IMR-90 (cell line): ENCODE data around the gene CELF6. TPM values are rescaled to one million over a fixed set of nuclear protein-coding genes. Genes with fewer than 3 reads are reported as not detected.

Source experiments
- ATAC-seq: fragments of 200-7000 bp; cut with Tn5 transposase; 2 replicates; pipeline ENCODE4 v1.9.1; 2020; ENCODE audit warnings: low read depth, mild to moderate bottlenecking, moderate library complexity
- BruUV-seq: library from RNA; stranded (reverse); fragments of 400-500 nt; replicated peaks from 2 replicates; lab custom pipeline; 2021; lab: Mats Ljungman, UMichigan
- CTCF ChIA-PET: fragments of 300-600 bp; formaldehyde crosslinking; extraction: SDS; loops from one replicate; lab custom pipeline; 2021; ENCODE audit warnings: antibody characterized with exemption; lab: Yijun Ruan, JAX
- POLR2A ChIA-PET: fragments of 300-600 bp; sonication (Branson Sonifier 250); formaldehyde crosslinking; loops from one replicate; lab custom pipeline; 2022; ENCODE audit warnings: antibody characterized with exemption; ENCODE audit not compliant: unreplicated experiment; lab: Charles Lee
- DNase-seq: peaks from one replicate; pipeline ENCODE4 v3.0.0; 2013
- H2AFZ ChIP-seq: replicated peaks from 2 replicates; pipeline ENCODE3; 2013; ENCODE audit warnings: low read length, mild to moderate bottlenecking; ENCODE audit not compliant: poor library complexity
- H2AK5ac ChIP-seq: 2 replicates; pipeline ENCODE4 v1.6.1; 2013; ENCODE audit warnings: low read depth, low read length, inconsistent platforms
- H2AK9ac ChIP-seq: replicated peaks from 2 replicates; pipeline ENCODE3; 2013; ENCODE audit warnings: mild to moderate bottlenecking, low read depth, low read length, moderate library complexity; ENCODE audit not compliant: poor library complexity
- H2BK120ac ChIP-seq: 2 replicates; pipeline ENCODE4 v1.6.1; 2013; ENCODE audit warnings: low read depth, low read length, inconsistent platforms
- H2BK15ac ChIP-seq: 3 replicates; pipeline ENCODE4 v1.6.1; 2013; ENCODE audit warnings: low read depth, low read length, inconsistent platforms
- H2BK20ac ChIP-seq: 2 replicates; pipeline ENCODE4 v1.6.1; 2013; ENCODE audit warnings: low read depth, mild to moderate bottlenecking, inconsistent platforms, low read length, moderate library complexity
- H2BK5ac ChIP-seq: 2 replicates; pipeline ENCODE4 v1.6.1; 2013; ENCODE audit warnings: mild to moderate bottlenecking, low read depth, low read length, inconsistent platforms; ENCODE audit not compliant: poor library complexity, severe bottlenecking
- H3K14ac ChIP-seq: replicated peaks from 2 replicates; pipeline ENCODE4 v1.6.1; 2013; ENCODE audit warnings: low read depth, low read length, inconsistent platforms
- H3K18ac ChIP-seq: 2 replicates; pipeline ENCODE4 v1.6.1; 2013; ENCODE audit warnings: low read depth, low read length, control low read depth
- H3K23ac ChIP-seq: 2 replicates; pipeline ENCODE4 v1.6.1; 2013; ENCODE audit warnings: low read depth, low read length, inconsistent platforms
- H3K27ac ChIP-seq: 2 replicates; pipeline ENCODE4 v1.5.1; 2013; ENCODE audit warnings: mild to moderate bottlenecking, control low read depth, low read length; ENCODE audit not compliant: insufficient read depth
- H3K27me3 ChIP-seq: 2 replicates; pipeline ENCODE4 v1.6.1; 2013; ENCODE audit warnings: low read length; ENCODE audit not compliant: control insufficient read depth, insufficient read depth
- H3K36me3 ChIP-seq: 2 replicates; pipeline ENCODE4 v1.6.1; 2013; ENCODE audit warnings: low read length, mixed read lengths; ENCODE audit not compliant: control insufficient read depth, insufficient read depth
- H3K4ac ChIP-seq: 2 replicates; pipeline ENCODE4 v1.6.1; 2013; ENCODE audit warnings: low read depth, low read length, inconsistent platforms
- H3K4me1 ChIP-seq: 2 replicates; pipeline ENCODE4 v1.6.1; 2013; ENCODE audit warnings: low read length, mixed read lengths; ENCODE audit not compliant: control insufficient read depth, insufficient read depth
- H3K4me2 ChIP-seq: 2 replicates; pipeline ENCODE4 v1.6.1; 2013; ENCODE audit warnings: low read depth, mild to moderate bottlenecking, control low read depth, low read length, moderate library complexity
- H3K4me3 ChIP-seq: 2 replicates; pipeline ENCODE4 v1.5.1; 2013; ENCODE audit warnings: low read depth, mild to moderate bottlenecking, control low read depth, low read length, moderate library complexity; ENCODE audit not compliant: insufficient read depth
- H3K56ac ChIP-seq: 2 replicates; pipeline ENCODE4 v1.6.1; 2013; ENCODE audit warnings: low read length, inconsistent platforms; ENCODE audit not compliant: insufficient read depth; ENCODE audit errors: extremely low read depth
- H3K79me1 ChIP-seq, 2 experiments: 2 replicates each; pipeline ENCODE4 v1.6.1; 2013; ENCODE audit warnings: low read length in 2 of 2, inconsistent platforms in 1 of 2, low read depth in 1 of 2
- H3K9ac ChIP-seq: 2 replicates; pipeline ENCODE4 v1.6.1; 2013; ENCODE audit warnings: low read depth, low read length, control low read depth
- H3K9me1 ChIP-seq: 2 replicates; pipeline ENCODE4 v1.6.1; 2013; ENCODE audit warnings: low read length, inconsistent platforms; ENCODE audit not compliant: insufficient read depth
- H3K9me3 ChIP-seq: 2 replicates; pipeline ENCODE4 v1.6.1; 2013; ENCODE audit warnings: low read length; ENCODE audit not compliant: control insufficient read depth, insufficient read depth
- H4K20me1 ChIP-seq: 2 replicates; pipeline ENCODE4 v1.6.1; 2013; ENCODE audit warnings: low read length, inconsistent platforms; ENCODE audit not compliant: insufficient read depth
- H4K5ac ChIP-seq: 2 replicates; pipeline ENCODE4 v1.6.1; 2013; ENCODE audit warnings: mild to moderate bottlenecking, low read depth, low read length, control low read depth
- H4K8ac ChIP-seq, 2 experiments: 2 replicates each; pipeline ENCODE4 v1.6.1; 2013; ENCODE audit warnings: low read depth in 2 of 2, low read length in 2 of 2, control low read depth in 1 of 2, inconsistent platforms in 1 of 2
- H4K91ac ChIP-seq: 2 replicates; pipeline ENCODE4 v1.6.1; 2013; ENCODE audit warnings: low read depth, low read length, inconsistent platforms; ENCODE audit not compliant: insufficient read depth
- BHLHE40 ChIP-seq: fragments of 150-350 bp; IDR thresholded peaks from 2 replicates; pipeline ENCODE4 v1.6.1; 2016; ENCODE audit warnings: mild to moderate bottlenecking, low read depth, low read length
- CEBPB ChIP-seq: IDR thresholded peaks from 2 replicates; pipeline ENCODE4 v1.6.1; 2012; ENCODE audit warnings: low read depth, low read length, improper control_type of control experiment
- CHD1 ChIP-seq: IDR thresholded peaks from 2 replicates; pipeline ENCODE4 v1.6.1; 2012; ENCODE audit warnings: low read depth, low read length, improper control_type of control experiment
- CTCF ChIP-seq: conservative IDR thresholded peaks from 2 replicates; pipeline ENCODE4 v1.5.1; 2012; ENCODE audit warnings: mild to moderate bottlenecking, low read depth, low read length, improper control_type of control experiment
- ELK1 ChIP-seq: fragments of 150-350 bp; IDR thresholded peaks from 2 replicates; pipeline ENCODE4 v1.6.1; 2016; ENCODE audit warnings: low read depth, mild to moderate bottlenecking, low read length, moderate library complexity, borderline replicate concordance
- FOS ChIP-seq: fragments of 150-350 bp; IDR thresholded peaks from 2 replicates; pipeline ENCODE4 v1.6.1; 2016; ENCODE audit warnings: low read depth, low read length
- MAFK ChIP-seq: IDR thresholded peaks from 2 replicates; pipeline ENCODE4 v1.6.1; 2012; ENCODE audit warnings: low read depth, low read length, improper control_type of control experiment
- MAZ ChIP-seq: IDR thresholded peaks from 2 replicates; pipeline ENCODE4 v1.6.1; 2012; ENCODE audit warnings: low read depth, mild to moderate bottlenecking, low read length, improper control_type of control experiment, moderate library complexity, borderline replicate concordance
- MXI1 ChIP-seq: IDR thresholded peaks from 2 replicates; pipeline ENCODE4 v1.6.1; 2012; ENCODE audit warnings: low read depth, mild to moderate bottlenecking, low read length, moderate library complexity, borderline replicate concordance
- NFE2L2 ChIP-seq: fragments of 150-350 bp; IDR thresholded peaks from 2 replicates; pipeline ENCODE4 v1.6.1; 2016; ENCODE audit warnings: low read depth, mild to moderate bottlenecking, low read length
- POLR2A ChIP-seq: IDR thresholded peaks from 2 replicates; pipeline ENCODE4 v1.6.1; 2012; ENCODE audit warnings: mild to moderate bottlenecking, low read depth, low read length
- RAD21 ChIP-seq: IDR thresholded peaks from 2 replicates; pipeline ENCODE4 v1.6.1; 2012; ENCODE audit warnings: low read length, improper control_type of control experiment
- RCOR1 ChIP-seq: IDR thresholded peaks from 2 replicates; pipeline ENCODE4 v1.6.1; 2012; ENCODE audit warnings: mild to moderate bottlenecking, low read length, improper control_type of control experiment; ENCODE audit not compliant: insufficient replicate concordance
- RFX5 ChIP-seq: IDR thresholded peaks from 2 replicates; pipeline ENCODE4 v1.8.0; 2012; ENCODE audit warnings: low read depth, mild to moderate bottlenecking, low read length, moderate library complexity
- SMC3 ChIP-seq: fragments of 150-350 bp; IDR thresholded peaks from 2 replicates; pipeline ENCODE4 v1.6.1; 2016; ENCODE audit warnings: low read depth, mild to moderate bottlenecking, antibody characterized with exemption, low read length, moderate library complexity
- USF2 ChIP-seq: fragments of 150-350 bp; IDR thresholded peaks from 2 replicates; pipeline ENCODE4 v1.6.1; 2017; ENCODE audit warnings: mild to moderate bottlenecking, antibody characterized with exemption, low read length, low read depth
- WGBS, 2 experiments: methylation state at CpG; one replicate each; pipeline versions ENCODE4 v1.1.5 to v1.1.7; 2013; ENCODE audit warnings: missing lambda C conversion rate in 2 of 2; ENCODE audit not compliant: insufficient read length in 1 of 2; ENCODE audit errors: extremely low coverage in 2 of 2; 5-methylcytosine and 5-hydroxymethylcytosine counted together
- dilution Hi-C: fragments of 300-500 bp; cut with HindIII; formaldehyde crosslinking; loops from one replicate; pipeline ENCODE4 v1.14.3; 2018; ENCODE audit warnings: low sequenced_read_pairs; ENCODE audit not compliant: unreplicated experiment
- in situ Hi-C: fragments of 300-500 bp; cut with MboI; formaldehyde crosslinking; loops from 3 replicates; pipeline ENCODE4 v1.14.3; 2019; ENCODE audit warnings: low sequenced_read_pairs, inconsistent platforms, mixed read lengths
- intact Hi-C: fragments of 100-400 bp; cut with micrococcal nuclease; formaldehyde crosslinking; loops from 2 replicates; pipeline ENCODE4 v1.10.0; 2022
- polyA plus RNA-seq, 3 experiments: library from polyadenylated mRNA; depleted of rRNA; stranded (reverse); fragments of >200 nt; gene quantifications; 2 replicates each; pipeline ENCODE4 v1.2.3, GENCODE V29; 2012; ENCODE audit warnings: low replicate concordance in 1 of 3
- total RNA-seq: library from RNA; depleted of rRNA; stranded (reverse); fragments of >200 nt; gene quantifications from 2 replicates; pipeline ENCODE4 v1.2.3, GENCODE V29; 2012

Gene CELF6
- total and polyA plus RNA-seq, 2 of the 4 experiments (the other 2 are of a cell fraction) = 0.07 TPM; not detected in 1

GRCh38 chr15:72339777-72340177 lies 19.8 kb upstream of the CELF6 start:
- BruUV-seq = no TSS peak
- ChIA-PET POLR2A (no interaction called here), CTCF (interaction anchor here (0.6 kb wide), 1 partner anchor 744 kb away, joined by 5 read pairs; no protein-coding TSS in a partner anchor)
- in situ Hi-C loops = no loop called here
- H3K9me3 ChIP-seq = no peaks in the 10 kb centered on the region
- no peak overlapping the region for H3K18ac ChIP-seq
- no peak overlapping the region for H2BK120ac ChIP-seq
- no peak overlapping the region for H3K4ac ChIP-seq
- H4K8ac ChIP-seq = no peak overlapping the region
- H2AFZ ChIP-seq = no peak overlapping the region
- H3K14ac ChIP-seq = no peak overlapping the region
- no peak overlapping the region for H2BK15ac ChIP-seq
- H3K56ac ChIP-seq = no peak overlapping the region
- H2BK5ac ChIP-seq = no peak overlapping the region
- no peak overlapping the region for H4K5ac ChIP-seq
- DNase-seq (peak; percentile 91), ATAC-seq (peak; percentile 68)
- no peak overlapping the region for H3K23ac ChIP-seq
- H3K79me1 ChIP-seq = no peaks in the 10 kb centered on the region
- H3K36me3 ChIP-seq = peaks cover 14% of the 10 kb centered on the region
- peak; percentile 11; the same call in 1 of the 2 replicates for TF ChIP-seq CEBPB
- no peak for TF ChIP-seq CHD1
- peak; percentile 41; the same call in 1 of the 2 replicates for TF ChIP-seq FOS
- TF ChIP-seq CTCF = no peak
- no peak for TF ChIP-seq POLR2A
- TF ChIP-seq NFE2L2 = peak; percentile 89
- peak; percentile 78 for TF ChIP-seq RCOR1
- TF ChIP-seq MAFK = peak; percentile 79
- no peak for TF ChIP-seq RAD21
- 0 out of 2 replicates have a peak, but pooled peaks have one; percentile 29 for TF ChIP-seq MAZ
- TF ChIP-seq SMC3 = no peak
- TF ChIP-seq ELK1 = no peak
- TF ChIP-seq RFX5 = no peak
- TF ChIP-seq BHLHE40 = peak; percentile 82
- no peak for TF ChIP-seq USF2
- peak; percentile 73 for TF ChIP-seq MXI1
- WGBS, 2 experiments = no CpG with 5 or more reads among the region's 3 CpGs
- H4K20me1 ChIP-seq = peaks cover 18% of the 10 kb centered on the region
- dilution Hi-C loops = no loop called here
- H3K27me3 ChIP-seq = no peaks in the 10 kb centered on the region
- no peak overlapping the region for H2BK20ac ChIP-seq
- H3K4me2 ChIP-seq = no peak overlapping the region
- intact Hi-C loops = loop anchor here (2.0 kb wide), 1 partner anchor 19 kb away; the partner anchor contains the start of gene CELF6
- H2AK5ac ChIP-seq = no peak overlapping the region
- no peak overlapping the region for H3K4me3 ChIP-seq
- peaks cover 4% of the 10 kb centered on the region for H3K9me1 ChIP-seq
- no peak overlapping the region for H4K91ac ChIP-seq
- H3K4me1 ChIP-seq = peaks cover 6% of the 10 kb centered on the region
- H2AK9ac ChIP-seq = no peak overlapping the region
- no peak overlapping the region for H3K27ac ChIP-seq
- H3K9ac ChIP-seq = no peak overlapping the region
